Measurements from ENCODE around the gene HES7.
"Not testable (repeated sequence)": the region's sequence is repeated elsewhere in the genome, so short reads cannot be mapped to it uniquely, and the experiment has no call there.

Gene HES7

GRCh38 chr17:8121681-8122421, 2.1 kb downstream of the HES7 start:
- DNase-seq: peak; percentile 20 to 45

- DNase-seq: no peak
Observed at GRCh38 chr17:8121407-8121680, 2.6 kb downstream of the HES7 start.

- peak in 1 of 2 donors; percentile 60 for DNase-seq
Observed at GRCh38 chr17:8120520-8121406, 3.1 kb downstream of the HES7 start.

- DNase-seq: peak; percentile 64 to 87
Observed at GRCh38 chr17:8119581-8120519, 4.1 kb downstream of the HES7 start.

GRCh38 chr17:8118769-8119580, 4.9 kb downstream of the HES7 start:
- DNase-seq: peak; percentile 86 to 88

- peak in 1 of 2 donors; percentile 32 for DNase-seq
Observed at GRCh38 chr17:8117980-8118768, 5.7 kb downstream of the HES7 start, which contains the start of gene ALOXE3. Gene ALOXE3, minus strand, starts transcription at chr17:8118514. Its CDS starts 524 bp downstream, at chr17:8117990.

GRCh38 chr17:8117367-8117979, 6.4 kb downstream of the HES7 start:
- DNase-seq: no peak

- no peak for DNase-seq
Observed at GRCh38 chr17:8116776-8117175, 7.1 kb downstream of the HES7 start.

- no peak for DNase-seq
Observed at GRCh38 chr17:8110907-8111306, 13.0 kb downstream of the HES7 start.

GRCh38 chr17:8110456-8110804, 13.5 kb downstream of the HES7 start:
- no peak for DNase-seq

GRCh38 chr17:8109661-8110455, 14.0 kb downstream of the HES7 start:
- DNase-seq: peak in 1 of 2 donors; percentile 32

GRCh38 chr17:8108972-8109660, 14.8 kb downstream of the HES7 start:
- DNase-seq: no peak

GRCh38 chr17:8106980-8107379, 16.9 kb downstream of the HES7 start:
- DNase-seq: not testable (repeated sequence)

GRCh38 chr17:8105957-8106398, 17.9 kb downstream of the HES7 start:
- DNase-seq: no peak

GRCh38 chr17:8104911-8105310, 19.0 kb downstream of the HES7 start:
- DNase-seq: no peak

GRCh38 chr17:8103549-8103948, 20.4 kb downstream of the HES7 start:
- no peak for DNase-seq

- DNase-seq: no peak
Observed at GRCh38 chr17:8101721-8102120, 22.2 kb downstream of the HES7 start.

- DNase-seq: no peak
Observed at GRCh38 chr17:8100763-8101162, 23.1 kb downstream of the HES7 start.

- DNase-seq: no peak
Observed at GRCh38 chr17:8100111-8100510, 23.8 kb downstream of the HES7 start.
